NT2/D1 (cell line): Measurements from ENCODE around the gene CEP85L.

ENCODE experiments used
- DNase-seq: peaks from one replicate; pipeline ENCODE4 v3.0.0-alpha.2; 2011; ENCODE audit warnings: low read depth, low spot score
- H3K27me3 ChIP-seq: 2 replicates; pipeline ENCODE4 v1.6.0; 2011; ENCODE audit warnings: mild to moderate bottlenecking; ENCODE audit not compliant: insufficient read length, insufficient read depth
- H3K36me3 ChIP-seq: 2 replicates; pipeline ENCODE4 v1.6.1; 2011; ENCODE audit warnings: mild to moderate bottlenecking, low read length, mixed read lengths; ENCODE audit not compliant: insufficient read depth, insufficient read length
- H3K4me1 ChIP-seq: 2 replicates; pipeline ENCODE4 v1.5.1; 2011; ENCODE audit not compliant: insufficient read depth, insufficient read length
- H3K4me3 ChIP-seq: 2 replicates; pipeline ENCODE4 v1.5.1; 2011; ENCODE audit warnings: low read depth; ENCODE audit not compliant: insufficient read length
- H3K9ac ChIP-seq: 2 replicates; pipeline ENCODE4 v1.6.0; 2011; ENCODE audit warnings: low read depth; ENCODE audit not compliant: insufficient read length
- H3K9me3 ChIP-seq: 2 replicates; pipeline ENCODE4 v1.5.1; 2011; ENCODE audit warnings: mild to moderate bottlenecking, low read length; ENCODE audit not compliant: insufficient read depth
- SUZ12 ChIP-seq: IDR thresholded peaks from 2 replicates; pipeline ENCODE4 v1.6.1; 2011; ENCODE audit not compliant: insufficient read length, insufficient read depth; ENCODE audit errors: extremely low read depth
- YY1 ChIP-seq: IDR thresholded peaks from 2 replicates; pipeline ENCODE4 v1.6.1; 2011; ENCODE audit not compliant: insufficient read length, insufficient read depth
- ZNF274 ChIP-seq: IDR thresholded peaks from 2 replicates; pipeline ENCODE4 v1.6.1; 2011; ENCODE audit warnings: mild to moderate bottlenecking, low read depth, low read length

The CEP85L gene

DNA sequence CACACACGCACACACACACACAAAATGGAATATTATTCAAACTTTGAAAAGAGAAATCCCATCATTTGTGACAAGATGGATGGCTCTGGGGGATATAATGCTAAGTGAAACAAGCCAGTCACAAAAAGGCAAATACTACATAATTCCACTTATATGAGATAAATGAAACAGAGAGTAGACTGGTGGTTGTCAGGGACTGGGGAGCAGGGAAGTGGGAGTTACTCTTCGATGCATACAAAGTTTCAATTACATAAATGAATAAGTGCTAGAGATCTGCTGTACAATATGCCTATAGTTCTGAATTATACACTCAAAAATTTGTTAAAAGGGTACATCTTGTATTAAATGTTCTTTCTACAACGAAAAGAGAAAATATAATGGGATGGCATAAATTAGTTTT lies 161.4 kb downstream of the CEP85L start:
- Histone ChIP-seq H3K27me3 (no peaks in the 10 kb centered on the region), H3K4me1 (no peaks in the 10 kb centered on the region), H3K9me3 (no peaks in the 10 kb centered on the region), H3K36me3 (no peaks in the 10 kb centered on the region), H3K4me3 (no peak overlapping the region), H3K9ac (no peak overlapping the region)
- TF ChIP-seq SUZ12 (no peak), ZNF274 (no peak), YY1 (no peak)
- no peak for DNase-seq

DNA sequence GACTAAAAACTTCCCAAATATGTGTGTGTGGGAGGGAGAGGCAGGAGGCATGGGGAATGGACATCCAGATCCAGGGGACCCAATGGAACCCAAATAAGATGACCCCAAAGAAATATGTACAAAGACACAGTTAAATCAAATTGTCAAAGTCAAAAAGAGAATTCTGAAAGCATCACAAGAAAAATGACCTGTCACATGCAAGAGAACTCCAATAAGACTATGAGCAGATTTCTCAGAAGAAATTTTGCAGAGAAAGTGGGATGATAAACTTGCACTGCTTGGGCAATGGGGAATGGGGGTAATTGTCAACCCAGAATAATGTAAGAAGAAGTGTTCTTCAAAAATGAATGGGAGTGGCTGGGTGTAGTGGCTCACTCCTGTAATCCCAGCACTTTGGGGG lies 162.8 kb downstream of the CEP85L start:
- H3K36me3 ChIP-seq: no peaks in the 10 kb centered on the region

DNA sequence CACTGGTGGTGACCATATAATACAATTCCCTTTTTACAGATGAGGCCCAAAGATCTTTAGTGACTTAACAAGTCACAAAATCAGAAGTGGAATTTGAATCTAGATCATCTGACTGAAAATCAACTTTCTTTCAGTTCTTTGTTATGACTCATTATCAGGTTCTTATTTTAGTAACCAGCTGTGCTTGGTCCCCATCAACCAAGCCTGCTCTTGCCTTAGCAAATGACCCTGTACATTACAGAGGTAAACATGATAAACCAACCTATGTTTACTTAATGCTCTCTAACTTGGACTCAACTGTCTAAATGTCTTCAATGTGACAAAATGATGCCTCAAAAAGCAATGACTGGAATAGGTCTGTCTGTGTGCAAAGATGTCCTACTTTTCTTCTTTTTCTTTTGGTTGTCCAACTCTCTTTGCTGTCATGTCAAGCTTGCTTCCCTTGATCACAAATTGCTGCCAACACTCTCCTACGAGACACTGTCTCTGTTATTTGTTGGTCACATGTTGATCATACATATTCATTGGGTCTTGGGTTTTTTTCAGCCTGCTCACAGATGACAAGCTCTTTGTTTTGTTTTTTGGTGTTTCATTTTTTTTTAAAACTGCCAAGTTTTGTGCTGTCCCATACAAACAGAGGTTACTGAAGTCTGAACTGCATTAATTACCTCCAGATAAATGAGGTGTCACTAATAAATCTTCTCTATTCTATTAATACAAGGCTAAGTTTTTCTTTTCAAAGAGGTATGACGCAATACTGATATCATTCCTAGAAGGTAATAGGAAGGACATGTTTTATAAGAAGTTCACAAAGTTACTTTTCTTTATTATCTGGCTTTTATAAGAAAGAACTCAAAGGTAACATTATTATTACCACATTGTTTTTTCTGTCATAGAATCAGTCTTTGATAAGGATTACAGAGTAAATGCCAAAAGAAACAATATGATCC lies 165.5 kb downstream of the CEP85L start:
- Histone ChIP-seq H3K9ac (no peak overlapping the region), H3K4me3 (no peak overlapping the region)

More for the DNA sequence above, 162.8 kb downstream of the CEP85L start:
- no peaks in the 10 kb centered on the region for H3K9me3 ChIP-seq
- H3K4me3 ChIP-seq: no peak overlapping the region
- H3K4me1 ChIP-seq: no peaks in the 10 kb centered on the region
- TF ChIP-seq ZNF274 (no peak), YY1 (no peak), SUZ12 (no peak)
- no peaks in the 10 kb centered on the region for H3K27me3 ChIP-seq
- H3K9ac ChIP-seq: no peak overlapping the region
- DNase-seq: no peak

DNA sequence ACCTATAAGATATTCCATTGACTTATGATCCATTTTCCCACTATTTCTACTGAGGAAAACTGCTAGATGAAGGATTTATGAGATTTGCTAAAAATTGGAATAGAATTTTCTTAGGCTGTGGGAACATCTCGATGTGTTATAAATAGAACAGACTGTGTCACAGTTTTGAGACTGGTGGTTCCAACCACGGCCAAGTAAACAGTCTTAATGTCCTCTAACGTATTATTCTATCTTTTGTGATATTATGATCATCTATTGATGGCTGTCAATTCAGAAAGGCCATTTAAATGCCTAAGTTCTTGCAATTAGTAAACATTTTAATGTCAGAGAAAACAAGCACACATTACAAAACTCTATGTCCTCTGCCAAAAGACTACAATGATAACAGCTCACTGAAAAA lies 174.8 kb downstream of the CEP85L start:
- Histone ChIP-seq H3K4me3 (no peak overlapping the region), H3K9me3 (no peaks in the 10 kb centered on the region), H3K36me3 (peaks cover 6% of the 10 kb centered on the region), H3K27me3 (no peaks in the 10 kb centered on the region), H3K9ac (no peak overlapping the region), H3K4me1 (no peaks in the 10 kb centered on the region)
- no peak for DNase-seq
- no peak for TF ChIP-seq ZNF274
- TF ChIP-seq YY1: no peak
- TF ChIP-seq SUZ12: no peak

More for the DNA sequence above, 165.5 kb downstream of the CEP85L start:
- H3K36me3 ChIP-seq: no peaks in the 10 kb centered on the region
- H3K27me3 ChIP-seq: no peaks in the 10 kb centered on the region
- no peak for DNase-seq
- no peak for TF ChIP-seq YY1
- TF ChIP-seq SUZ12: no peak
- no peak for TF ChIP-seq ZNF274
- no peaks in the 10 kb centered on the region for H3K9me3 ChIP-seq
- H3K4me1 ChIP-seq: no peaks in the 10 kb centered on the region

DNA sequence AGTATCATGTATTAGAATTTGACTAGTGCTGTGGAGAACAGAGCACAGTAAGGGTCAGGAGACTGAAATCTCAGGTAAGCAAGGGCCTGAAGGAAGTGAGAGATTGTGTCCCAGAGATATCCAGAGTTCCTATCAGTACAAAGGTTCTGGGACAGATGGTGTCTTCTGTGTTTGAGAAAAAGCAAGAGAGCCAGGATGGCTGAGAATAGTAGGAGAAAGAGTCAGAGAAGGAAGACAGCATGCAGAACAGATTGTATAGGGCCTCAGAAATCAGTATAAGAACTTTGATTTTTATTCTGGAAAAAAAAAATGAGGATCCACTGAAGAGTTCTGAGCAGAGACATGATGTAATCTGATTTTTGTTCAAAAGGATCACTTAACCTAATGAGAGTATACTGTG lies 178.1 kb downstream of the CEP85L start:
- Histone ChIP-seq H3K4me1 (no peaks in the 10 kb centered on the region), H3K4me3 (no peak overlapping the region), H3K9ac (no peak overlapping the region), H3K9me3 (no peaks in the 10 kb centered on the region), H3K36me3 (no peaks in the 10 kb centered on the region), H3K27me3 (no peaks in the 10 kb centered on the region)
- no peak for DNase-seq
- no peak for TF ChIP-seq SUZ12
- no peak for TF ChIP-seq ZNF274
- no peak for TF ChIP-seq YY1

DNA sequence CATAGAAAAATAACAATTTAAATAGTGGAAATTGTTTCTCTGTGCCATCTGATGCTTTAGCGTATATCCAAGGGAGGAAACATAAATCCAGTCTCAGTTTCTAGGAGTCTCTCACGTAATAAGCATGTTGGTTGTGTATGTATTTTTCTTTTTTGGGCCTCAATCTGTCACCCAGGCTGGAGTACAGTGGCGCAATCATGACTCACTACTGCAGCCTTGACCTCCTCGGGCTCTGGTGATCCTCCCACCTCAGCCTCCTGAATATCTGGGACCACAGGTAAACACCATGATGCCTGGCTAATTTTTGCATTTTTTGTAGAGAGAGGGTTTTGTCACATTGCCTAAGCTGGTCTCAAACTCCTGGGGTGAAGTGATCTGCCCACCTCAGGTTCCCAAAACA lies 181.9 kb downstream of the CEP85L start:
- Histone ChIP-seq H3K9me3 (no peaks in the 10 kb centered on the region), H3K36me3 (no peaks in the 10 kb centered on the region), H3K4me3 (no peak overlapping the region), H3K27me3 (no peaks in the 10 kb centered on the region), H3K9ac (no peak overlapping the region), H3K4me1 (no peaks in the 10 kb centered on the region)
- TF ChIP-seq SUZ12 (no peak), YY1 (no peak), ZNF274 (no peak)
- no peak for DNase-seq

DNA sequence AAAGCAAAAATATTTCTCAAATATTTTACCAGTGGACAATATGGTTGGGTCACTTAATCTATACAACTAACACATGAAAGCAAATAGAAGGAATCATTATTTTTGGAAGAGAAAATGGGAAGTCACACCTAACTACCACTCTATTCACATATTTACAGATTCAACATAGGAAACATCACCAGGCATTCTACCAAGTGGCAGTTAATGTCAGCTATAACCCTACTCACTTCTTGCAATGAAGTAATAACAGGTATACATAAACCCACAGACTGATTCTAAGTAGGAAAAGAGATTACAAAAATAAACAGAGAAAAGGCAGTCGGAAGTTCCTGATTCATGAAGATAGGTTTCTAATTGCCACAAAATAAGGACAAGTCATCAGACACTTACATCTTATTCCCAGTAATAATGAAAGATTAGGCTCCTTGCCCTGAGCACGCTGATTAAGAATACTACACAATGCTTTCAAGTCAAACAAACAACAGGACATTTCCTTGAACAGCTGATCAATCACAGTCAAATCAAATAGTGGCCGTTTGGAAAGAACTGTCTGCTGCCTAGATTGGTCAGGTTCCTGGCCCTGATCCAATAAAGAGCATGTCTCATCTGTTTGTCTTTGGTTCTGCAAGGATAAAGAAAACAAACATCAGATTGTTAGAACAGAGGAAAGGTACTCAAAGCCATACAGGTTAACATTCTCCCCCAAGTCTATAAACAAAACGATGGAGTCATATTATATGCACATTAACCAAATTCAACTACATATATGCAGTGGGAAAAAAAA lies 182.5 kb downstream of the CEP85L start:
- no peak for TF ChIP-seq YY1
- TF ChIP-seq SUZ12: no peak
- no peak for TF ChIP-seq ZNF274
- Histone ChIP-seq H3K27me3 (no peaks in the 10 kb centered on the region), H3K4me1 (no peaks in the 10 kb centered on the region), H3K9me3 (no peaks in the 10 kb centered on the region), H3K36me3 (no peaks in the 10 kb centered on the region), H3K9ac (no peak overlapping the region), H3K4me3 (no peak overlapping the region)
- DNase-seq: no peak
